Posterior vena cava (tissue), 2 donors: Measurements from ENCODE around the gene USP2. TPM values are rescaled to one million over a fixed set of nuclear protein-coding genes. Genes with fewer than 3 reads are reported as not detected.
"Not testable (repeated sequence)": the region's sequence is repeated elsewhere in the genome, so short reads cannot be mapped to it uniquely, and the experiment has no call there.

Experiments used
- DNase-seq: peaks from one replicate; pipeline ENCODE4 v3.0.0-alpha.2; 2020; ENCODE audit warnings: low spot score
- intact Hi-C, 2 donors: fragments of 100-400 bp; cut with DNase I; formaldehyde crosslinking; loops; one replicate each; pipeline versions ENCODE4 v1.14.1 to v1.14.2; 2022 to 2023
- total RNA-seq, 2 donors: library from RNA; stranded (reverse); fragmentation: NEBNext Ultra II Directional; extraction: Animal tissue kit (Norgen Biotek cat#: 25700); gene quantifications; one replicate each; pipeline ENCODE4 v1.2.1, GENCODE V29; 2021
- donor health status: DM: yes; HTN: yes; CAD: no.
- donor health status: DM: yes; HTN: yes; CAD: no.

The USP2 gene
- total RNA-seq, 2 donors from 2014 or later: 10.4 to 17.3 TPM

DNA sequence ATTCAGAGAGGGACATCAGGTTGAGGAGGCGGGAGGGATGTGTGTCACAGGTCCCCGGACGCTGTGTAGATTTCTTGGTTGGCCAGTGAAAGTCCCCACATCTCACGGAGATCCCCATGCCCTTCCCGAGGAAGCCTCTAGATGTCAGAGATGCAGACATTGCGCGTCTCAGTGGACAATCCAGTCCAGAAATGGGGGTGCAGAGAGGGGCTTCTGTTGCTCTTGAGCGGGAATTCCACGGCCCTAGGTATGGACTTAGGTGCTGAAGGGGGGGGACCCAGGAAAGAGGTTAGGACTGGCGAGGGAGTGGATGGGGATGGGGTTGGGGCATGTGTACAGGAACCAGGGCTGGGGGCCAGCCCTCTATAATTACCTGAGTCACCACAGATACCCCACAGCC, 34.5 kb upstream of the USP2 start:
- no peak for DNase-seq
- intact Hi-C loops: no loop called here

DNA sequence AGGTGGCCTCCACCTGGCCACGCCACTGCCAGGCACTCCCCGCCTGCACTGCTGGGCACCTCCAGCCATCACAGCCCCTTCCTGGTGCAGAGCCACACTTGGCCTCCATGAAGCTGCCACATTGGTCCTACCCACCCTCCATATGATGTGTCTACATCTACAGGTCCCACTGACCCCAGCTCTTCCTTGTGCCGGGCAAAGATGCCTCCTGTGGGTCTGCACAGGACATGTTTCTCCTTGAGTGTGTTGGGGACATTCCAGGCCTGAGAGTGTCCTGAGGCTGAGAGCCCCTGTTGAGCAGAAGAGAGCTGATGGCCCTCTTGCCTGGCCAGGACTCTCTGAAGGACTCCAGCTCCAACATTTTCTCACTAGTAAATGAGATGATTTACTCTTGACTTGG, 34.0 kb upstream of the USP2 start:
- no peak for DNase-seq
- intact Hi-C loops: no loop called here

DNA sequence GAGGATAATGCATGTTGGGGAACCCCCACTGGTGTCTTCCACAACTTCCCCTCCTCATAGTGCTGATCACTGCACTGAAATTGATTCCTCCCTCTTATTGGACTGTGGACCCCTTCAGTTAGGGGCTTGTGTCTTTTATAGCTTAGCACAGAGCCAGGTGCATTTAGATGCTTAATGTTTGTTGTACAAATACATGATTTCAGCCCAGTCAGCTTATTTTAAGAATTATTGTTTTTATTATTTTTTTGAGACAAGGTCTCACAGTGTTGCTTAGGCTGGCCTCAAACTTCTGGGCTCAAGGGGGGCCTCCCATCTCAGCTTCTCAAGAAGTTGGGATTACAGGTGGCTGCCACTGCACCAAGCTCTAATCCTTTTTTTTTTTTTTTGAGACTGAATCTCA, 33.2 kb upstream of the USP2 start:
- DNase-seq: no peak
- intact Hi-C loops: no loop called here

DNA sequence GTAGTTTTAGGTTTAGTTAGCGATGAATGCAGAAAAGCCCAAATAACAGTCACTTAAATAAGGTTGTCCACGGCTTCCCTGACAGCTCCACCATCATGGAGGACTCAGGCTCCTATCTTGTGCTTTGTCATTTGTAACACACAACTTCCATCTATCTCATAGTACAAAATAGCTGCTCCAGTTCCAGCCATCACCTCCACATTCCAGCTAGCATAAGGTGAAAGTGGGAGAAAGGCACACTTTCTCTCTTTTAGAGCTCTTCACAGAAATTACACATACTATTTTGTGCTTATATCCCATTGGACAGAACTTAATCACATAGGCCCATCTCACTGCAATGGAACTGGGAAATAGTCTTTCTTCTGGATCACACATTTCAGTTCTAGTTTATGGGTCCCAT, 32.8 kb upstream of the USP2 start:
- DNase-seq: no peak
- intact Hi-C loops: no loop called here

DNA sequence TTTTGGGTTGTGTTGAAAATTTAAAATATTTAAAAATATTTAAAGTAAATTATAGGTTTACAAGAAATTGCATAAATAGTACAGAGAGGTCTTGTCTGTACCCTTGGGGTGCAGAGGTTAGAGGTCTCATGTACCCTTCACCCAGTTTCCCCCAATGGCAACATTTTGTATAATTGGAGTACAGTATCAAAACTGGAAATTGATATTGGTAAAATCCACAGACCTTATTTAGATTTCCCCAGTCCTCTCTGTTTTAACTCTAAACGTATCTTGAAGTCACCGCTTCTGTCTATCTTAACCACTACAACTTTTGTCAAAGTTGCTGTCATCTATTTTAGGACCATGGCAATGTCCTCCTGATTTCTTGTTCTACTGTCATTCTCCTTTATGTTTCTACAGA, 30.6 kb upstream of the USP2 start:
- intact Hi-C loops: no loop called here
- no peak for DNase-seq

DNA sequence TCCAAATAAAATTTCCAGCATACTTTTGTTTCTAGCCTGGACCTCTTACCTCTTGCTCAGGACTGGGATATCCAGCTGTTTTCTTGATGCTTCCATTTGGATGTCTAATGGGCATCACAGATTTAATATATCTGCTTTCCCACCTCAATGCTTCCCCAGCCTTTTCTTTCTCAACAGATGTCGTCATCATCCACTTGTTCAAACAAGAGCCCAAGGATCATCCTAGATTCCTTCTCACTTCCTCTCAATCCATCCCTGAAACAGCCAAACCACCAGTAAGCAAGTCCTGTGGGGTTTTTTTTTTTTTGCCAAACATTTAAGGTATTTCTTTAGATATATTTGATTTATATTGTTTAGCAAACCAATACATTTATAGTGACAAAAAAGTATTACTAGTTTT, 29.0 kb upstream of the USP2 start:
- intact Hi-C loops: no loop called here

DNA sequence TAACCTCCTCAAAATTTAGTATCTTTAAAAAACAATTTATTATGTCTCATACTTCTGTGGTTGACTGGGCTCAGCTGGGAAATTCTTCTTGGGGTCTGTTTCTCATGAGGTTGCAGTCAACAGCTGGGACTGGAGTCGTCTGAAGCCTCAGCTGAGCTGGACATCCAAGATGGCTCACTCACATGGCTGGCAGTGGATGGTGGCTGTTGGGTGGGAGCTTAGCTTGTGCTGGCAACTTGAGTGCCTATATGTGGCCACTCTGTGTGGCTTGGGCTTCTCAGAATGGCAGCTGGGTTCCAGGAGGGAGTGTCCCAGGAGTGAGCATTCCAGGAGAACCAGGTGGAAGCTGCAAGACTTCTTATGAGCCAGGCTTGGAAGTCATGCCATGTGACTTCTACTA, 28.2 kb upstream of the USP2 start:
- intact Hi-C loops: no loop called here
- DNase-seq: no peak

More for the DNA sequence above, 29.0 kb upstream of the USP2 start:
- DNase-seq: no peak

DNA sequence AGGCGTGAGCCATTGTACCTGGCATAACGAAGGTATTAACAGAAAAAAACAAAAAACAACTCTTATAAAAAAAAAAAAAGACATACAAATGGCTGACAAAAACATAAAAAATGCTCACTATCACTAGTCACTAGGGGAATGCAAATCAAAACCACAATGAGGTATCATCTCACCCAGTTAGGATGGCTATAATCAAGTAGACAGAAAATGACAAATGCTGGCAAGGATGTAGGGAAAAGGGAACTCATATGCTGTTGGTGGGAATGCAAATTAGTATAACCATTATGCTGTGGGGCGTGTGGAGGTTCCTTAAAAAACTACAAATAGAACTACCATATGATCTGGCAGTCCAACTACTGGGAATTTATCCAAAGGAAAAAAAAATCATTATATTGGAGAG, 24.5 kb upstream of the USP2 start:
- no peak for DNase-seq
- intact Hi-C loops: loop anchor here in 1 of 2 donors (2.0 kb wide), 1 partner anchor 43 kb away; no protein-coding TSS in a partner anchor

DNA sequence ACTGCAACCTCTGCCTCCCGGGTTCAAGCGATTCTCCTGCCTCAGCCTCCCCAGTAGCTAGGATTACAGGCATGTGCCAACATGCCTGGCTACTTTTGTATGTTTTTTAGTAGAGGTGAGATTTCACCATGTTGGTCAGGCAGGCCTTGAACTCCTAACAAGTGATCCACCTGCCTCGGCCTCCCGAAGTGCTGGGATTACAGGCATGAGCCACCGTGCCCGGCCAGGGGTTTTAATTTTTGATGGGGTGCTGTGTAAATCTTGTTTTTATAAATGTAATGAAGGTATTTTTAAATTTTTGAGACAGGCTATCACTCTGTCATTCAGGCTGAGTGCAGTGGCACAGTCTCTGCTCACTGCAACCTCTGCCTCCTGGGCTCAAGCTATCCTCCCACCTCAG, 24.0 kb upstream of the USP2 start:
- intact Hi-C loops, DNase-seq: not testable (repeated sequence)

DNA sequence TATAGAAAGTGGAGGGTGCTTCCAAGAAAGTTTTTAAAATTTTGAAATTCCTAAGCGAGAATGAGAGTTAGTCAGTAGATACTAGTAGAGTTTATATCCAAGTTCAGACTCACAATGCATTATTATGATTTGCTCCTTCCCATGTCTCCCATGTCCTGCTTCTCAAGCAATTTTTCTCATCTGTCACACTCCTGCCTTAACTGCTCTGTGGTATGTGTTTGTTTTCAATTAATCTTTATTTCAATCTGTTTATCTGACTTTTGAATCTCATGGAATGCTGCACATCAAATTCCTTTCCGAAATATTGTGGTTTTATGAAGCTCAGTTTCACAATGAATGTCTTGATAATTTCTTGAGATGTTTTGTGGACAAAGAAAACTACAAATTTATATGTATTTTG, 23.4 kb upstream of the USP2 start:
- DNase-seq: no peak
- intact Hi-C loops: no loop called here

DNA sequence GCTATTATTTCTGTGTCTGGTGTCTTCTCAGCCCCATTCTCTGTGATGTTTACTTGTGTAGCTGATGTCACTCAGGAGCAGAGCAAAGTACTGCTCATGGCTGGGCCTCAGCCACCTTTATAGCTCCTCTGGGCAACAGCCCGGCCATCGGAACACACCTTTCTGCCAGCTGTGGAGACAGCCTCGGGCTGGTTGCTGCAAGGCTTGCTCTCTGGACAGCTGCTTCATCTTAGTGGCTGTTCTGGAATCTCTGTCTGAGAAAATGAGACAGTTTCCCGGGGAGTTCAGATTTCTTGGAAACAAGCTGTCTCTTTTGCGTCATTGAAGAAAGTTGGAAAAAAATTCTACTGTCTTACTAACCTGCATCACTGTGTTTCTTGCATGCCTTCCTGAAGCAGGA, 21.5 kb upstream of the USP2 start:
- intact Hi-C loops: no loop called here
- no peak for DNase-seq

- intact Hi-C loops: no loop called here
- DNase-seq: no peak
These were observed 21.0 kb upstream of the USP2 start for GRCh38 chr11:119402470-119402869.

GRCh38 chr11:119400860-119401259, 19.4 kb upstream of the USP2 start:
- intact Hi-C loops: no loop called here
- no peak for DNase-seq

- intact Hi-C loops: no loop called here
These were observed 16.2 kb upstream of the USP2 start for GRCh38 chr11:119397740-119398139.

DNA sequence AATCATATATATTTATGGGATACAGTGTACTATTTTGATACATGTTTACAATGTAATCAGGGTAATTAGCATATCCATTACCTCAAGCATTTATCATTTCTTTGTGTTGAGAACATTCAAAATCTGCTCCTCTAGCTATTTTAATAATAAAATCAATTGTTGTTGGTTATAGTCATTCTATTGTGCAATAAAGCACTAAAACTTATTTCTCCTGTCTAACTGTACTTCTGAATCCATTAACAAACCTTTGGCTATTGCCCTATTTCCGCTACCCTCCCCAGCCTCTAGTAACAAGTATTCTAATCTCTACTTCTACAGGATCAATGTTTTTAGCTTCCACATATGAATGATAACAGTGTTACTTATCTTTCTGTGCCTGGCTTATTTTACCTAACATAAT, 15.3 kb upstream of the USP2 start:
- no peak for DNase-seq
- intact Hi-C loops: no loop called here

More at GRCh38 chr11:119397740-119398139, 16.2 kb upstream of the USP2 start:
- DNase-seq: no peak

GRCh38 chr11:119391275-119391674, 9.8 kb upstream of the USP2 start:
- intact Hi-C loops: no loop called here
- no peak for DNase-seq

- DNase-seq: no peak
- intact Hi-C loops: no loop called here
These were observed 8.2 kb upstream of the USP2 start for GRCh38 chr11:119389611-119390254.

DNA sequence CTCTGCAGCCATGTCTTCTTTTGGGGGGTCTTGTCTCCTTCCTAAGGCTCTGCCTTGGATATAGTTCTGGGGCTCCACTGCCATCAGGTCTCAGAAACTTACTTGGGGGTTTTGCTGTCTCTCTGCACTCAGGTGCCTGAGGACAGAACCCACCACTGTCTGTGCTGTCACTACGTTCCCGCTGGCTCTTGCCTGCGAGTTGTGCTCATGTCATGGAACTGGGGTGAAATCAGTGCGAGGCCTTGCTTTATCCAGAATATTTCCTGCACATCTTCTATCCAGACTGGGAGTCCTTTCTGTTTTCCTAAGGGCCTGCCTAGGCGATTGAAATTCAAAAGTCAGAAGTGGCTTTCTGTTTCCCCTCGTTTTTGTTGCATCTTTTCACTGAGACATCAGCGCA, 6.6 kb upstream of the USP2 start:
- intact Hi-C loops: no loop called here
- DNase-seq: no peak

DNA sequence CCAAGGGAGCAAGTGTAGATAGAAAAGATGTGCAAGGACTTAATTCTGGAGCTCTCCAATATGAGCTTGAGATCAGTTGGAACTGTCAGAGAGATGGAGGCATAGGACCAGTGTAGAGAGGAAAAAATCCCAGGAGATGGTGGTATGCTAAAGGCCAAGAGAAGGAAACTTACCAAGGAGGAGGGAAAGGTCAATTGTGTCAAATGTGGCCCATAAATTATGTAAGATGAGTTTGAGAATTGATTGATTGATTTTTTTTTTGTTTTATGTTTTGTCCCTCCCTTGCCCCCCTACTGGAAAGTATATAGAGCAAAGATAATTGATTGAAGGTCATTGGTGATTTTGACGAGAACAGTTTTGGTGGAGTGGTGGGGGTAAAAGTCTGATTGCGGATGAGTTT, 2.8 kb upstream of the USP2 start:
- intact Hi-C loops: no loop called here
- no peak for DNase-seq

DNA sequence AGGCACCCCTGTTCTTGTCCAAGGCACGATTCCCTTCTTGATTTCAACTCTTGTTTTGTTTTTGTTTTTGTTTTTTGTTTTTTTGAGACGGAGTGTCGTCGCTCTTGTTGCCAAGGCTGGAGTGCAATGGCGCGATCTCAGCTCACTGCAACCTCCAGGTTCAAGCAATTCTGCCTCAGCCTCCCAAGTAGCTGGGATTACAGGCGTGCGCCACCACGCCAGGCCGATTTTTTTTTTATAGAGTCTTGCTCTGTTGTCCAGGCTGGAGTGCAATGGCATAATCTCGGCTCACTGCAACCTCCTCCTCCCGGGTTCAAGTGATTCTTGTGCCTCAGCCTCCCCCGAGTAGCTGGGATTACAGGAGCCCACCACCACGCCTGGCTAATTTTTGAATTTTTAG, 1.0 kb upstream of the USP2 start:
- peak; percentile 12 for DNase-seq
- intact Hi-C loops: not testable (repeated sequence)

DNA sequence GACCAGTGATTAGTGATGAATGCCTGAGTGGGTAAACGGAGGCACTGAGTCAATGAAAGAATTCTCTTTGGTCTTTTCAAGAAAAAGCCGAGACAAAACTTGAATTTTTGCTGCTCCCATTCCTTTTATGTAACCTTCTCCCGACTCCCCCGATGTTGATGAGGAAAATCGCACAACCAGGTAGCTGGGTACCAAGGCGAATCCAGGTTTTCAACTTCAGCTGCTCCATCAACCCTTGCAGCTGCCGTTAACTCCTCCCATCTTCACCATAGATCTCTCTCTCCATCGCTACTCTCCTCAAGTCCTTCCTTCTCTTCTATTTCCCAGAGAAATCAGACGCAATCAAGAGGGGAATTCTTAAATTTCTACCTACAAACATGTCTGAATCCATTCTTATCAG, 611 bp upstream of the USP2 start:
- DNase-seq: no peak
- intact Hi-C loops: no loop called here

DNA sequence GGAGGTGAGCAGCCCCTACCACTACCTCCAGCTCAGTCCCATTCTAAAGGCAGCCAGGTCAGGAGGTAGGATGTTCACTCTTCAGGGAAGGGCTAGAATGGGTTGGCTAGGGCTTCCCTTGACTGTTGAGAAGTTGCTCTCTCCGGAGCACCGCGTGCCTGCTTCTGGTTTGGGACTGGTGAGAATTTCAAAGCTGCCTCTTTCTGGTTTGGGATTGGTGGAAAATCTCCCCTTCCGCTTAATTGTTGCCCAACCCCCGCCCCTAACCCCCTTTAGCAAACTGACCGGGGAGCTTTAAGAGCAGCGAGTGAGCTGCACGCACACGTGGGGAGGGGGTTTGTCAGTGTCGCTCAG, 686 bp downstream of the USP2 start:
- intact Hi-C loops: no loop called here
- DNase-seq: no peak
